SJCRH30 (cell line): ENCODE results near the gene PAAF1. TPM values are rescaled to one million over a fixed set of nuclear protein-coding genes. Genes with fewer than 3 reads are reported as not detected.

Source experiments
- DNase-seq, 2 experiments: peaks; one replicate each; pipeline ENCODE4 v3.0.0-alpha.2; 2015 to 2020
- H3K27ac ChIP-seq: fragments of 250-450 bp; sonication (Bioruptor Pico); 2 replicates; pipeline ENCODE4 v1.5.1; 2020; ENCODE audit warnings: mild to moderate bottlenecking, moderate library complexity
- H3K27me3 ChIP-seq: fragments of 250-450 bp; sonication (Bioruptor Pico); 2 replicates; pipeline ENCODE4 v1.5.1; 2020; ENCODE audit warnings: mild to moderate bottlenecking, moderate library complexity
- H3K36me3 ChIP-seq: fragments of 250-450 bp; sonication (Bioruptor Pico); 2 replicates; pipeline ENCODE4 v1.5.1; 2020; ENCODE audit warnings: mild to moderate bottlenecking, moderate library complexity
- H3K4me1 ChIP-seq: fragments of 250-450 bp; sonication (Bioruptor Pico); 2 replicates; pipeline ENCODE4 v1.5.1; 2020; ENCODE audit warnings: mild to moderate bottlenecking, moderate library complexity
- H3K4me3 ChIP-seq: fragments of 250-450 bp; sonication (Bioruptor Pico); 2 replicates; pipeline ENCODE4 v1.5.1; 2020; ENCODE audit warnings: mild to moderate bottlenecking, moderate library complexity
- H3K9me3 ChIP-seq: fragments of 250-450 bp; sonication (Bioruptor Pico); replicated peaks from 2 replicates; pipeline ENCODE4 v1.5.1; 2020; ENCODE audit warnings: mild to moderate bottlenecking, moderate library complexity
- total RNA-seq: library from RNA; depleted of rRNA; stranded (reverse); fragments of >200 nt; shearing (Covaris generic); gene quantifications from 2 replicates; pipeline ENCODE4 v1.2.3, GENCODE V29; 2014

Gene PAAF1
- total RNA-seq, 1 experiment from 2014 or later: 12.2 TPM

DNA sequence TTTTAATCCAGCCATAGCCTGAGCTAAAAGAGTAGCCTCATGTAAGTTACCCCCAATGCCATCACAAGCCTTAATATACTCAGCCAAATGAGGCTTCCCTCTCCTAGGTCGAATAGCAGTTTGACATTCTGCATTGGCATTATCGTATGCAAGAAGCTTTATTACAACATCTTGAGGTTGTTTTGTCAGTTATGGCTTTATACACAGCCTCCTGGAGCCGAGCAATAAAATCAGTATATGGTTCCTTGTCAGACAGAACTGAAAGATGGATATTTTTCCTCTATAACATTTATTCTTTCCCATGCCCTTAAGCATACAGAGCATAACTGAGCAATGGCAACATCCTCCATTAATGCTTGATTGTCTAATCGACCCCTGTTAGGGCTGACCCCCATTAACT lies 68.6 kb downstream of the PAAF1 start:
- no peaks in the 10 kb centered on the region for H3K27me3 ChIP-seq
- DNase-seq: no peak
- H3K4me3 ChIP-seq: no peak overlapping the region
- H3K36me3 ChIP-seq: no peaks in the 10 kb centered on the region
- H3K4me1 ChIP-seq: peaks cover 2% of the 10 kb centered on the region; the same call in 1 of the 2 replicates
- peaks cover 7% of the 10 kb centered on the region for H3K9me3 ChIP-seq
- no peak overlapping the region for H3K27ac ChIP-seq

DNA sequence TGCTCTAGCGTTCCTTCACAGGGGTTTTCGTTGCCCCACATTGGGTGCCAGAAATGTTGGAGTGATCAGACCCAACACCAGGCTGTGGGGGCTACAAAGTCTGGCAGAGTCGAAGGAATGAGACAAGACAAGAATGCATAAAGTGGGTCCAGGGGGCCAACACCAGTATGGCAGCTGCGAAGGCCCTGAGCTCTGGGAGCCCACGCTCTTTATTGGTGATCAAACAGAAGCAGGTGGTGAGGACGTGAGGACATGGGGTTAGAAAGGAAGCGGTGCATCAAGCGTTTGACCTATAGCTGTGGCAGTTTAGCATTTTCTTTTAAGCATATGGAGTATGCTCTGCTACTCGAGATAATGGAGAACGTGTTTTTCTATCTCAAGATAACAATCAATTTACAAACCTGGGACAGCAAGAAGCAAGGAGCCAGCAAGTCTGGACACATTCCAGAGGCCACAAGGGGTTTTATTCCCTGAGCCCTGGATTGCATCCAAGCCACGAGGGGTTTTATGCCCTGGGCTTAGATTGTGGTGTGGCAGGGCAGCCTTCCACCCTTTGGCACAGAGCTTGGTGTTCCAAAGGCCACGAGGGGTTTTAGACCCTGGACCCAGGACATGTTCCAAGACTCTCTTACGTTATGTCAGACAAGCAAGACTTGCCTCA lies 70.1 kb downstream of the PAAF1 start:
- DNase-seq: peak in 1 of 2 experiments; percentile 33
- no peaks in the 10 kb centered on the region for H3K27me3 ChIP-seq
- no peak overlapping the region for H3K4me3 ChIP-seq
- H3K4me1 ChIP-seq: peaks cover 12% of the 10 kb centered on the region
- H3K36me3 ChIP-seq: no peaks in the 10 kb centered on the region
- H3K9me3 ChIP-seq: peaks cover 1% of the 10 kb centered on the region
- H3K27ac ChIP-seq: no peak overlapping the region

DNA sequence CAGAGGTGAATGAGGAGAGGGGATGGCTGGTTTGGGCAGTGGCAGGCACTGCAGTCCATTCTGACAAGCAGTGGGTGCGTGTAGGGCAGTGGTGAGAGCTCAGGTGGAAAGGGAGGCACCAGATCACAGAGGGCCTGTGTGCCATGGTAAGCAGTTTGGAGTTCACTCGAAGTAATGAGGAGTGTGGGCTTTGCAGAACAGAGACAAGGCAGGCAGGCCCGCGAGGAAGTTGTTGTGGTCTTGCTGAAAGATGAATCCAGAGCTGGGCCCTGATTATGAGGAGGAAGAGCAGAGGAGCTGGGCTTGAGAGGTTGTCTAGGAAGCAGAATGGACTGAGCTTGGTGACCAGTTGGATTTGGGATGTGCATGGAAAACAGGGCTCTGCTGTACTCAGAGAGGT lies 72.4 kb downstream of the PAAF1 start:
- Histone ChIP-seq H3K27ac (no peak overlapping the region), H3K27me3 (no peaks in the 10 kb centered on the region), H3K36me3 (no peaks in the 10 kb centered on the region), H3K9me3 (no peaks in the 10 kb centered on the region; the same call in 1 of the 2 replicates), H3K4me1 (peaks cover 17% of the 10 kb centered on the region), H3K4me3 (no peak overlapping the region)
- no peak for DNase-seq

DNA sequence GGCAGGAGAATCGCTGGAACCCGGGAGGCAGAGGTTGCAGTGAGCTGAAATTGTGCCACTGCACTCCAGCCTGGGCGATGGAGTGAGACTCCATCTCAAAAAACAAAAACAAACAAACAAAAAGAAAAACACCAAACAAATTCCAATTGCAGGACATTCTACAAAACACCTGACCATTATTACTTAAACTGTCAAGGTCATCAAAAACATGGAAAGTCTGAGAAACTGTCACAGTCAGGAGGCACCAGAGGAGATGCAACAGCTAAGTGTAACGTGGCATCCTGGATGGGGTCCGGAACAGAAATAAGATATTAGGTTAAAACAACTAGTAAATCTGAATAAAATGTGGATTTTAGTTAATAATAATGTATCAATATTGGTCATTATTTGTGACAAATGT lies 73.1 kb downstream of the PAAF1 start:
- Histone ChIP-seq H3K4me3 (no peak overlapping the region), H3K27ac (no peak overlapping the region), H3K27me3 (no peaks in the 10 kb centered on the region), H3K4me1 (peaks cover 17% of the 10 kb centered on the region), H3K36me3 (no peaks in the 10 kb centered on the region), H3K9me3 (no peaks in the 10 kb centered on the region; the same call in 1 of the 2 replicates)
- DNase-seq: no peak

DNA sequence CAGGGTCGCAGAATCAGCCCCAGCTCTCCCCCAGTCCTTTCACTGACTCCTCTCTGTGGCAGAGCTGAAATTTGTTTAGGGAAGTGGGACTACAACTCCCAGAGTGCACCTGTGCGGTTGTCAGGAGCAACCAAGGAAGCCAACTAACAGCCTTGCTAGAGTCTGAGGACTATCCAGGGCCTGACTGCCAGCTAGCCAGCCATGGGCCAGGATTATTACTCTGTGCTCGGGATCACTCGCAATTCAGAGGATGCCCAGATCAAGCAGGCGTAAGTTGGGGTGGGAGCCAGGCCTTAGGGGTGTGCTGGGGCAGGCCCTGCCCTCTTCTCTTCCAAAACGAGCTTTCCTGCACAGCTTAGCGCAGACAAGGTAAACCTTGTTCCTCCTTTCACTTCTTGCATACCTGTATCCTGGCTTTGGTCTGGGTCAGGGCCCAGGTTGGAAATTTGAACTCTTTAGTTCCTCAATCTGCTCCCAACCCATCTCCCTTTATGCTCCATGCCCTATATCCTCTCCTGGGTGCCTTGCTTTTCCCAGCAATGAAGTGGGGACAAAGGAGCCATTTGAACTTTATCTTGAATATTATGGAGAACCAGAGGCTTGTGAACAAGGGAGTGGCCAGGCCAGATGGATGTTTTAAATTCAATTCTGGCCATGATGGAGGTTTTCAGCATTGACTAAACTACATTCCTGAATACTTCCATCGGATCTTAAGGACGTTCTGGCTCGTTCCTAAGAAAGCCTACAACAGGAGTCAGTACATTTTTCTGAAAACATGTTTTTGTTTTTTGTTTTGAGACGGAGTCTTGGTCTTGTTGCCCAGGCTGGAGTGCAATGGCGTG lies 74.3 kb downstream of the PAAF1 start, which contains the start of gene DNAJB13:
Gene DNAJB13 (plus strand): TSS at position 158 of the 842 bp plus-strand sequence. CDS start 44 bp downstream, at position 202.
- peak; percentile 59 to 78 for DNase-seq
- Histone ChIP-seq H3K4me3 (no peak within 1 kb of the TSS), H3K9me3 (no peaks in the 10 kb centered on the region; the same call in 1 of the 2 replicates), H3K27me3 (no peaks in the 10 kb centered on the region), H3K4me1 (peaks cover 17% of the 10 kb centered on the region), H3K36me3 (no peaks in the 10 kb centered on the region), H3K27ac (peak within 1 kb of the TSS; percentile 15; the same call in 1 of the 2 replicates)

DNA sequence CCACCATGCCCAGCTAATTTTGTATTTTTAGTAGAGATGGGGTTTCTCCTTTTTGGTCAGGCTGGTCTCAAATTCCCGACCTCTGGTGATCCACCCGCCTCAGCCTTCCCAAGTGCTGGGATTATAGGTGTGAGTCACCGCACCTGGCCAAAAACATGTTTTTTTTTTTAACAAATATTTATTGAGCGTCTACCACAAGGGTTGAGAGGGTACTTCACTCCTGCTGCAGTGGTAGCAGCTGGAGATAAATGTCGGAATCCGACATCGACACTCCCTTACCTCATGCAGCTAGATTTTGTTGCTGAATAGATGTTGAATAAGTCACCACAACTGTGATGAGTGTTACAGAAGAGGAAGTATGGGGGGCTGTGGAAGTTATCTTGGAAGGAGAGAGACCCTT lies 75.0 kb downstream of the PAAF1 start:
- Histone ChIP-seq H3K27ac (peak overlapping the region; percentile 15), H3K27me3 (no peaks in the 10 kb centered on the region), H3K36me3 (no peaks in the 10 kb centered on the region), H3K9me3 (no peaks in the 10 kb centered on the region), H3K4me3 (no peak overlapping the region), H3K4me1 (peaks cover 17% of the 10 kb centered on the region)
- peak; percentile 46 to 50 for DNase-seq

DNA sequence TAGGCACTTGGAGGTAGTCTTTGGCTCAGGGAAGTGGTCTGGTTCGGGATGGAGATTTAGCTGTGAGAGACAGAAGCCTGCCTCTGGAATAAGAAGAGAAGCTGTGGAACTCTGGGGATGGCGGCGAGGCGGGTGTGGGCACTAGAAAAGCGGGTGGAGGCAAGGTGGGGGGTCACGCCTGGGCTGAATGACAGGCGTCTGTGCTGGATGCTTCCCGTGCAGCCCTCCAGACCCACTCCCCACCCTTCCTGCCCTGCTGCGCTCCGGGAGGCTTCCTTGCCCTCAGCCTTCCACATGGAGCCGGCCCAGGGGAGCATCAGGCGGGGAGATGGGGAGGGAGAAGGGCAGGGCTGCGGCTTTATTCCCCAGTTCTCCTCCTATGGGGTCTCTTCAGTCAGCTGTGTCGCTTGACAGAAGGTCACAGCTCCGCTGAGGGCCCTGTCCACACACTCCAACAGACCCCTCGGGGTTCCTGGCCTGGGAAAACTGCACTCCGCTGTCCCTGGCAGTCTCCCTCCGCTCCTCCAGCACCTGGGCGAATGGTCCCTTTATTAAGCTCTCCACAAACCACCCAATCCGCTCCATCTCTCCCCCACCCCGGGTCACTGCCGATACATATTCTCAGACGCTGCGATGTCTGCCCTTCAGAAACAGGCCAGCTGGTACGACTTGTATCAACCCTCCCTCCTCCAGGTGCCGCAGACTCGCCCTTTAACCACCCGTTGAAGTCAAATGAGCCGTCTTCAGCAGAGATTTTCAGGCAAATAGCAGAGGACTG lies 80.3 kb downstream of the PAAF1 start:
- peaks cover 6% of the 10 kb centered on the region for H3K4me1 ChIP-seq
- H3K36me3 ChIP-seq: no peaks in the 10 kb centered on the region
- no peaks in the 10 kb centered on the region for H3K27me3 ChIP-seq
- H3K4me3 ChIP-seq: no peak overlapping the region
- no peak for DNase-seq
- H3K9me3 ChIP-seq: no peaks in the 10 kb centered on the region
- no peak overlapping the region for H3K27ac ChIP-seq

DNA sequence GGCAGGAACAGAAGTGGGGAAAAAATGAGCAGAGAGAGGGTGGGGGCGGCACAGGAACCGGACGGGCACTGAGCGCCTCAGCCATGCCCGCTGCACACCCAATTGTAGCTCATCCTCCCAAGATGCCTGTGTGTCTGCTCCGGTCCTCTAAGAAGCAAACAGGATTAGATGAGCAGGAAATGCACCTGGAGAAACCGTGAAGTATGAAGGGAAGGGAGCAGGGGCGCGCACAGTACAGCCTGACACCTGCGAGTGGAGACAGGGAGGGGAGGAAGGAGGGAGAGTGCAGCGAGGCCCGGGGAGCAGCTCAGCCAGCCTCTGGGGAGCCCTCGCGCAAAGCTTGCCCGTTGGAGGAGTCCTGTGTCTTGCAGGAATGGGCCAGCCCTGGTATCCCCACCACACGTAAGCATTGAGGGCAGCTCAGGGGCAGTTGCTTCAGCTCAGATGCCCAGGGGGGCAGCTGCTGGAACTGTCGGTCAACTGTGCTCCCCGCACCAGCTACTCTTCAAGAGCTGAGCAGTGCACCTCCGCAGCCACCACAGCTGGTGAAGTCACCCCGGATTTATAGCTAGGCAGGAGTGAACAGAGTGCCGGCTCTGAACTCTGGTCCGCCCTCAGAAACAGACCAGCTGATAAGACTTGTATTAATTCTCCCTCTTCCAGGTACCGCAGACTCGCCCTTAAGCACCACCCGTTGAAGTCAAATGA lies 81.0 kb downstream of the PAAF1 start:
- no peak for DNase-seq
- H3K9me3 ChIP-seq: no peaks in the 10 kb centered on the region
- H3K4me1 ChIP-seq: no peaks in the 10 kb centered on the region
- no peak overlapping the region for H3K4me3 ChIP-seq
- no peaks in the 10 kb centered on the region for H3K27me3 ChIP-seq
- H3K36me3 ChIP-seq: no peaks in the 10 kb centered on the region
- H3K27ac ChIP-seq: no peak overlapping the region

DNA sequence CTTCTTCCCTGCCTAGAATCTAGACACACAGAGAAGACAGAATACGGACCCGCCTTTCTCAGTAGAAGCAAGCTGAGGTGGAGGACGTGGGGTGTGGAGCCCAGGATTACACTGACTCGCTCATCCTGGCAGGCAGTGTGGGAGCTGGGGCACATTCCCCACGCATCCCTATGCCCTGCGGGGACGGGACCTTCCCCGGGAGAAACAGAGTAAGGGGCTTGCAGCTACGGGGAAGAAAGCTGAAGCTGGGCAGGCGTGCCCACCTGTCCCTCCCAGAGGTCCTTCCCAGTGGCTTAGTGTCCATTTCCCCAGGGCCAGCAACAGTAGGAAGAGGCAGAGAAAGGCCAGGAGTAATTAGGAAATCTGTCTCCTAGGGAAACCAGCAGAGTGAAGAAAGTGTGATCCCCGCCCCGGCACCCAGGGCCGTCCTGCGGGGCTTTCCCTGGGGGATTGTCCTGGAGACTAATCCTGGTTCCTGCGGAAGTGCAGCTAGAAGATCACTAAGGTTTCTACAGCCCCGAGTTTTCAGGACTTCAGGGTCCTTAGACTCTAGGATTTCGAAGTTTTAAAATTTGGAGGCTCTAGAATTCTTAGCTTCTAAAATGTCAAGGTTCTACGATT lies 81.8 kb downstream of the PAAF1 start:
- Histone ChIP-seq H3K4me3 (no peak overlapping the region; the same call in 1 of the 2 replicates), H3K36me3 (no peaks in the 10 kb centered on the region)
- no peak for DNase-seq

DNA sequence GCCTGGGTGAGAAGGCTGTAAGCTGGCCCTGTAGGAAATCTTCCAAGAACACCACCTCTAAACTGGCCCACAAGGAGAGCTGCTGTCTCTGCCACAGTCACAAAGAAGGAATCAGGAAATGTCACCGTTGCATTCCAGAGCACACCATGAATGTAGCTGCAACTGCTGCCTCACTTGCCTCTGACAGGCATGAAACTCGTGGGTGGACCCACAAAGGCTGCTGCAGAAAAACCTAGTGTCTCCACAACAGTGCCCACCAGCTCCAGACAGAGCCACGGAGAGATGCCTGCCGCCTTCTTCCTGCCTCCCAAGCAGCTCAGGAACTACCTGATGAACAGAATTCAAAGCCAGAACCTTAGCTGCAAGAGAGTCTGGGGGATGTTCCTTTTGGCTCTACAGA lies 84.5 kb downstream of the PAAF1 start:
- Histone ChIP-seq H3K9me3 (no peaks in the 10 kb centered on the region), H3K27ac (no peak overlapping the region)
- DNase-seq: no peak

More for the DNA sequence above, 81.8 kb downstream of the PAAF1 start:
- H3K27ac ChIP-seq: no peak overlapping the region
- H3K4me1 ChIP-seq: no peaks in the 10 kb centered on the region
- no peaks in the 10 kb centered on the region for H3K9me3 ChIP-seq
- H3K27me3 ChIP-seq: no peaks in the 10 kb centered on the region

DNA sequence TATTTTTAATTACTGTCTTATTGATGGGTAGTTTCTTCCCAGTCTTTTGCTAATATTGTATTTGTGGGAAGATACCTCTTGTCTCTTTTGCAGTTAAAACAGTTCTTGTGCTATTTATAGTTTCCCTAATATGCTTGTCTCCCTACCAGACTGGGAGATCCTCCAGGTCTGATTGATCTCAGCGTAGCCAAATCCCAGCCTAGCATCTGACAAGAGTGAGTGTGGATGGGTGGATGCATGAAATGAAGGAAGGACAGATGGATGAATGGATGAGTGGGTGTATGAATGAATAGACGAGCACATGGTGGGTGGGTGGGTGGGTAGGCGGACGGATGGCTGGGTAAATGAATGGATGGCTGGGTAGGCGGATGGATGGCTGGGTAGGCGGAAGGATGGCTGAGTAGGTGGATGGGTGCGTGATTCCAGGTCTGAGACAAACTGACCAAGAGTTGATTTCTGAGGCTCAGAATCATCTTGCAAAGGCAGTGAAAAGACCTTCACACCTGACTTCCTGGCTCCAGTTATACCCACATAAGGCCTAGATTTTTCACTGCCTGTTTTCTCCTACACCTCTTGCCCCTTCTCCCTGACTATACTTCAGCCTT lies 85.4 kb downstream of the PAAF1 start:
- Histone ChIP-seq H3K4me3 (no peak overlapping the region), H3K27ac (no peak overlapping the region), H3K4me1 (no peaks in the 10 kb centered on the region; the same call in 1 of the 2 replicates), H3K36me3 (no peaks in the 10 kb centered on the region), H3K9me3 (no peaks in the 10 kb centered on the region), H3K27me3 (no peaks in the 10 kb centered on the region)
- no peak for DNase-seq

More for the DNA sequence above, 84.5 kb downstream of the PAAF1 start:
- H3K4me3 ChIP-seq: no peak overlapping the region
- no peaks in the 10 kb centered on the region; the same call in 1 of the 2 replicates for H3K4me1 ChIP-seq
- no peaks in the 10 kb centered on the region for H3K27me3 ChIP-seq
- no peaks in the 10 kb centered on the region for H3K36me3 ChIP-seq

DNA sequence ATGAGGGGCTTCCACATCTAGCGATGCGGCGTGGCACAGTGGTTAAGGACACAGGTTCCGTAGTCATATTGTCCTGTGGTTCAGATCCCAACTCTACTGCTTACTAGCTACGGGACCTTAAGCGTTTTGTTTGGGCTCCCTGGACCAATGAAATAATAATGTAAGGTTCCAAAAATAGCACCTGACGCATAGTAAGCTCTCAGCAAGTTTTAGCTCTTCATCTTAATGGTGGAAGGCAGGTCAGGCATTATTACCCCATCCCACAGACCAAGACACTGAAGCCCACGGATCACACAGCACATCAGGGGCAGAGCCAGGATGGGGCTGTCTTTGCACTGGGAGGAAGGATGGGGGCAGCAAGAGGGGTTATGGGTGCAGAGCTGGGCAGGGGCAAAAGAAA lies 87.1 kb downstream of the PAAF1 start:
- Histone ChIP-seq H3K9me3 (no peaks in the 10 kb centered on the region), H3K36me3 (no peaks in the 10 kb centered on the region), H3K4me3 (no peak overlapping the region), H3K4me1 (no peaks in the 10 kb centered on the region; the same call in 1 of the 2 replicates), H3K27me3 (no peaks in the 10 kb centered on the region), H3K27ac (no peak overlapping the region)
- no peak for DNase-seq

DNA sequence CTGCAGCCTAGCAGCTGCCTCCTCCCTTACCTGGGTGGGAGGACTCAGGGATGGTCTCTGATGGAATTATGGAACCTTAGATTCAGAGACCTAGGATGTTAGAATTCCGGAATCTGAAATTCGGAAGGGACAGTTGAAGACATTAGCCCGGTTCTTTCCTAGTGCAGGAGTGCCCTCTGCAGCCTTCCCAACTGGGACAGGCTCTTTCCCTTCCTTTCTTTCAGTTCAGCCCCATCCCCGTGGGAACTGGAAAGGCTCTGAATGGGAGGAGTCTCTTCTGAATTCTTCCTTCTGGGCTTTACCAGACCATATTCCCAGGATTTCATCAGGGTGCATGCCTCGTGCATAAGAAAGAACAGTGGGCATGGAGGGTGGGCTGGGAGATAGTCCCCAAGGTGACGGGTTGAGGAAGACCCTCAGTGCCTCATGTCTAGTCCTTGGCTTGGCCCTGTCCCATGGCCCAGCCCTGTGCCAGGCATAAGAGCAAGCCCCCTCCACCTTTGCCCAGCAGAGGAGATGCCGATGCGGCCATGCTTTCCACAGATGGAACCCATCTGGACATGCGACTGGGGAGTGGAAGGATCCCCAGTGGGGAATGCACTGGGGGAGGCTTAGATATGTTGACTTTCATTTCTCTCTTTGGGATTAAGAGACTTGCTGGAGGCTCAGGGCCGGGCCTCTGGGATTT lies 88.4 kb downstream of the PAAF1 start:
- DNase-seq: peak in 1 of 2 experiments; percentile 41
- Histone ChIP-seq H3K27me3 (no peaks in the 10 kb centered on the region), H3K4me3 (peak overlapping the region; percentile 17), H3K9me3 (no peaks in the 10 kb centered on the region), H3K27ac (no peak overlapping the region), H3K36me3 (no peaks in the 10 kb centered on the region), H3K4me1 (no peaks in the 10 kb centered on the region; the same call in 1 of the 2 replicates)
